GM19351 (cell line): ENCODE measurements around the gene RFC3.
"Not testable (repeated sequence)": the region's sequence is repeated elsewhere in the genome, so short reads cannot be mapped to it uniquely, and the experiment has no call there.

Source experiments
- ATAC-seq: cut with Tn5 transposase; IDR thresholded peaks from one replicate; pipeline ENCODE4 v1.9.1; 2021; ENCODE audit warnings: mild to moderate bottlenecking, moderate library complexity; ENCODE audit not compliant: unreplicated experiment

The RFC3 gene

GRCh38 chr13:33806470-33807248, 11.3 kb upstream of the RFC3 start:
- ATAC-seq = no peak

GRCh38 chr13:33812829-33813228, 5.1 kb upstream of the RFC3 start:
- not testable (repeated sequence) for ATAC-seq

- no peak for ATAC-seq
These were observed 2.9 kb upstream of the RFC3 start for GRCh38 chr13:33815011-33815550.

- ATAC-seq = no peak
These were observed 1.0 kb upstream of the RFC3 start for GRCh38 chr13:33816912-33817311.

- ATAC-seq = peak; percentile 4
These were observed 442 bp upstream of the RFC3 start for GRCh38 chr13:33817513-33817900.

- no peak for ATAC-seq
These were observed 7.1 kb downstream of the RFC3 start for GRCh38 chr13:33825083-33825482.

GRCh38 chr13:33827139-33827538, 9.2 kb downstream of the RFC3 start:
- ATAC-seq = no peak

GRCh38 chr13:33828431-33829129, 10.6 kb downstream of the RFC3 start:
- no peak for ATAC-seq

- no peak for ATAC-seq
These were observed 14.9 kb downstream of the RFC3 start for GRCh38 chr13:33832872-33833271.

GRCh38 chr13:33838647-33839046, 20.7 kb downstream of the RFC3 start:
- ATAC-seq = no peak

GRCh38 chr13:33840402-33840801, 22.5 kb downstream of the RFC3 start:
- no peak for ATAC-seq

- ATAC-seq = no peak
These were observed 24.3 kb downstream of the RFC3 start for GRCh38 chr13:33842207-33842606.

- ATAC-seq = no peak
These were observed 25.0 kb downstream of the RFC3 start for GRCh38 chr13:33842986-33843385.

GRCh38 chr13:33845572-33846302, 27.8 kb downstream of the RFC3 start:
- no peak for ATAC-seq

- no peak for ATAC-seq
These were observed 28.5 kb downstream of the RFC3 start for GRCh38 chr13:33846303-33847062.

- no peak for ATAC-seq
These were observed 31.3 kb downstream of the RFC3 start for GRCh38 chr13:33849211-33849610.

- peak; percentile 9 for ATAC-seq
These were observed 37.5 kb downstream of the RFC3 start for GRCh38 chr13:33855371-33855895.

- no peak for ATAC-seq
These were observed 41.8 kb downstream of the RFC3 start for GRCh38 chr13:33859691-33860303.

GRCh38 chr13:33860526-33860925, 42.6 kb downstream of the RFC3 start:
- no peak for ATAC-seq

- no peak for ATAC-seq
These were observed 44.1 kb downstream of the RFC3 start for GRCh38 chr13:33862016-33862415.
